Epithelial cell of proximal tubule (primary cell): ENCODE results near the gene NAA80. TPM values are rescaled to one million over a fixed set of nuclear protein-coding genes. Genes with fewer than 3 reads are reported as not detected.

Source experiments
- DNase-seq: peaks from one replicate; pipeline ENCODE4 v3.0.0-alpha.2; 2011; ENCODE audit warnings: low read depth
- H3K4me3 ChIP-seq: 2 replicates; pipeline ENCODE4 v1.5.1; 2011; ENCODE audit warnings: low read depth, mild to moderate bottlenecking, low read length
- total RNA-seq: library from RNA; depleted of rRNA; stranded (reverse); fragments of >200 nt; gene quantifications from 2 replicates; pipeline ENCODE4 v1.2.3, GENCODE V29; 2015
- TF ChIP-seq, protein P1 (sequence below): conservative IDR thresholded peaks from 2 replicates; pipeline ENCODE4 v1.5.1; 2012; ENCODE audit warnings: low read depth, mild to moderate bottlenecking, low read length

The NAA80 gene
- total RNA-seq, 1 donor from 2014 or later = 19.4 TPM

DNA sequence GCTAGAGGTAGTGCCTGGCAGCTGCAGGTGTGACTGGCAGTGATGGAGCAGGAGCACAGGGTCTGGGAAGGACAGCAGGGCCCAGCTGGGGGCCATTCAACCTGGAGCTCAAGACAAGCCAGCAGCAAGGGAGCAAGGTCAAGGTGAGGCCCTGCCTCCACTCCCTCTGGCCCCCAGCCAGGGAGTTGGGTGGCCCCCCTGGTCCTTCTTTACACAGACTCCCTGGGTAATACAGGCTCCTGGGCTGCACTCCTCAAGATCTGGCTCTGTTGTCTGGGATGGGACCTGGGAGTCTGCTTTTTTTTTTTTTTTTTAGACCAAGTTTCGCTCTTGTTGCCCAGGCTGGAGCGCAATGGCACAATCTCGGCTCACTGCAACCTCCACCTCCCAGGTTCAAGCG is 48.7 kb downstream of the NAA80 start:
- TF ChIP-seq, protein P1, sequence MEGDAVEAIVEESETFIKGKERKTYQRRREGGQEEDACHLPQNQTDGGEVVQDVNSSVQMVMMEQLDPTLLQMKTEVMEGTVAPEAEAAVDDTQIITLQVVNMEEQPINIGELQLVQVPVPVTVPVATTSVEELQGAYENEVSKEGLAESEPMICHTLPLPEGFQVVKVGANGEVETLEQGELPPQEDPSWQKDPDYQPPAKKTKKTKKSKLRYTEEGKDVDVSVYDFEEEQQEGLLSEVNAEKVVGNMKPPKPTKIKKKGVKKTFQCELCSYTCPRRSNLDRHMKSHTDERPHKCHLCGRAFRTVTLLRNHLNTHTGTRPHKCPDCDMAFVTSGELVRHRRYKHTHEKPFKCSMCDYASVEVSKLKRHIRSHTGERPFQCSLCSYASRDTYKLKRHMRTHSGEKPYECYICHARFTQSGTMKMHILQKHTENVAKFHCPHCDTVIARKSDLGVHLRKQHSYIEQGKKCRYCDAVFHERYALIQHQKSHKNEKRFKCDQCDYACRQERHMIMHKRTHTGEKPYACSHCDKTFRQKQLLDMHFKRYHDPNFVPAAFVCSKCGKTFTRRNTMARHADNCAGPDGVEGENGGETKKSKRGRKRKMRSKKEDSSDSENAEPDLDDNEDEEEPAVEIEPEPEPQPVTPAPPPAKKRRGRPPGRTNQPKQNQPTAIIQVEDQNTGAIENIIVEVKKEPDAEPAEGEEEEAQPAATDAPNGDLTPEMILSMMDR = no peak
- no peak for DNase-seq
- no peak overlapping the region for H3K4me3 ChIP-seq

DNA sequence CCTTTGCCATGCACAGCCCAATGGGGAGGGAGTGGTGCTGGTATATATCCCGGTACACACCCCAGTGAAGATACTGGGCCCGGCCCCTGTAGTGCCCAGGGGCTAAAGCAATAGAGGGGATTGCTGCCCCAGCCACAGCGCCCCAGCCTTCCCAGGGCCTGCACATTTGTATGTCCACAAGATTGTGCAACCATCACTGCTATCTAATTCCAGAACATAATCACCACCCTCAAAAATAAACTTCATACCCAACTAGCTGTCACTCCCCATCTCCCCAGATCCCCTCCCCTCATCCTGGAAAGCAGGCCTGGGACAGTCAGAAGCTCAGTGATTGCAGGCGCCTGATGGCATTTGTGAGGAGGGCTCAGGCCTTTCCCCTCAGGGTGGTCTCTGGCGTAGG is 49.7 kb downstream of the NAA80 start:
- TF ChIP-seq, protein P1 = no peak
- no peak overlapping the region for H3K4me3 ChIP-seq
- no peak for DNase-seq

DNA sequence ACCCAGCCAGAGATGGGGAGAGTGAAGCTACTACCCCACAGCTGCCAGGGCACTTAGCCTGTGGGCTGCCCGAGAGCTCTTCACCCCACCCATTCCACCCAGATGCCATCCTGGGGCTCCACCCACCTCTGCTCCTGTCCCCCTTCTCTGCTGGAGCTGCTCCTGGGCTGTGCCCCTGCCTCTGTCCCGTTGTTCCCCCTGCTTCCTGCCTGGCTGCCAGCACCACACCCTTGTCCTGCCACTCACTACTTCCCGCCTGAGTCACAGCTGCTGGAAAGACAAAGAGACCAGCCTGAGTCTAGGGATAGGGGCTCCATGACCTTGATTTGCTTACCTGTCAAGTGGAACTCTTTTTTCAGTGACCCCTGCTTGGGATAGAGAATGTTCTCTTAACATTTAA is 50.8 kb downstream of the NAA80 start:
- H3K4me3 ChIP-seq = no peak overlapping the region
- TF ChIP-seq, protein P1 = no peak
- no peak for DNase-seq

DNA sequence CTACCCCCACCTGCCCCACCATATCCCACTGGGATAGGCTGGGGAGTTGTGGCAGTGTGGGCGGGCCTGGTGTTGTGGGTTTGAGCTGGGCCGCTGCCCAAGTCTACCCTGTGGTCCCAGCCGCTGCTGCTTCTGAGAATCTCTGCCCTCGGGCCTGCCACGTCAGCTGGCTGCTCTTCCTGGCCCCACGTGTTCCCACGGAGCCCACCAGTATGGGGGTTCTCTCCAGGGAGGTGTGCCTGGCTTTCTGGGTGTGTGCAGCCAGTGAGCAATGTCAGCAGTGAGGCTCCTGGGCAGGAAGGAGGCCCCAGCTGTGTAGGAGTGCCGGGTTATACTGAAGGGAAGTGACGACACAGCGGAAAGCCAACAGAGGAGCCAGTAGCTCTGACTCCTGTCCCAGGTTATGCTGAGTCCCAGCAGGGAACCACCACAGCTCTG is 52.7 kb downstream of the NAA80 start:
- TF ChIP-seq, protein P1 = no peak
- H3K4me3 ChIP-seq = no peak overlapping the region
- no peak for DNase-seq

Other genes with a start within 250 kb of the NAA80 start
- 52.3 and 80.7 TPM in 2 replicates for gene RBM5, start 210.5 kb downstream of the NAA80 start, total RNA-seq
- 36.0 and 58.6 TPM in 2 replicates for gene SEMA3F, start 144.1 kb downstream of the NAA80 start, total RNA-seq
- not detected in 2 replicates for gene GNAT1, start 107.8 kb downstream of the NAA80 start, total RNA-seq
- not detected in 2 replicates for gene SLC38A3, start 94.1 kb downstream of the NAA80 start, total RNA-seq
- gene GNAI2, start 63.2 kb downstream of the NAA80 start, total RNA-seq = 263 and 264 TPM in 2 replicates
- 4.6 and 29.5 TPM in 2 replicates for gene SEMA3B, start 30.3 kb downstream of the NAA80 start, total RNA-seq
- gene LSMEM2, start 20.3 kb downstream of the NAA80 start, total RNA-seq = not detected in 2 replicates
- 76.6 and 165 TPM in 2 replicates for gene IFRD2, start 7.0 kb downstream of the NAA80 start, total RNA-seq
- gene HYAL3, start within 50 bp of the NAA80 start, total RNA-seq = 7.8 and 8.8 TPM in 2 replicates
- gene HYAL1, start 4.2 kb upstream of the NAA80 start, total RNA-seq = 1.3 and 2.2 TPM in 2 replicates
- gene HYAL2, start 23.3 kb upstream of the NAA80 start, total RNA-seq = 123 and 145 TPM in 2 replicates
- gene TUSC2, start 28.8 kb upstream of the NAA80 start, total RNA-seq = 39.8 and 46.6 TPM in 2 replicates
- 27.0 and 31.5 TPM in 2 replicates for gene RASSF1, start 41.4 kb upstream of the NAA80 start, total RNA-seq
- gene ZMYND10, start 46.3 kb upstream of the NAA80 start, total RNA-seq = 0.92 and 3.1 TPM in 2 replicates
- gene NPRL2, start 51.4 kb upstream of the NAA80 start, total RNA-seq = 24.6 and 27.3 TPM in 2 replicates
- 33.6 and 38.5 TPM in 2 replicates for gene CYB561D2, start 51.5 kb upstream of the NAA80 start, total RNA-seq
- gene TMEM115, start 60.1 kb upstream of the NAA80 start, total RNA-seq = 54.6 and 56.0 TPM in 2 replicates
- gene CACNA2D2, start 204.2 kb upstream of the NAA80 start, total RNA-seq = 0.14 TPM in 1 of 2 replicates, not detected in the other